IPS-NIHi11 (cell line): ENCODE measurements around the gene ADORA2A.

Source experiments
- DNase-seq: peaks from one replicate; pipeline ENCODE4 v3.0.0; 2012; ENCODE audit warnings: mixed read lengths, low spot score

ADORA2A gene

GRCh38 chr22:24453853-24454252 lies 26.5 kb downstream of the ADORA2A start:
- DNase-seq = no peak

GRCh38 chr22:24455039-24455438 lies 27.6 kb downstream of the ADORA2A start:
- DNase-seq = no peak

- DNase-seq = no peak
Observed at GRCh38 chr22:24455751-24456426, 28.5 kb downstream of the ADORA2A start.

GRCh38 chr22:24457894-24458420 lies 30.6 kb downstream of the ADORA2A start:
- no peak for DNase-seq

- no peak for DNase-seq
Observed at GRCh38 chr22:24459911-24460310, 32.5 kb downstream of the ADORA2A start.

- no peak for DNase-seq
Observed at GRCh38 chr22:24460418-24461089, 33.2 kb downstream of the ADORA2A start.

- DNase-seq = no peak
Observed at GRCh38 chr22:24463071-24463760, 35.8 kb downstream of the ADORA2A start.

- no peak for DNase-seq
Observed at GRCh38 chr22:24465566-24465965, 38.2 kb downstream of the ADORA2A start.

GRCh38 chr22:24465975-24466374 lies 38.6 kb downstream of the ADORA2A start:
- no peak for DNase-seq

- DNase-seq = peak; percentile 59
Observed at GRCh38 chr22:24466716-24467328, 39.4 kb downstream of the ADORA2A start.

- DNase-seq = no peak
Observed at GRCh38 chr22:24467340-24467739, 39.9 kb downstream of the ADORA2A start.

- DNase-seq = no peak
Observed at GRCh38 chr22:24471570-24471969, 44.2 kb downstream of the ADORA2A start.

- no peak for DNase-seq
Observed at GRCh38 chr22:24473284-24473683, 45.9 kb downstream of the ADORA2A start.

- DNase-seq = no peak
Observed at GRCh38 chr22:24474221-24474620, 46.8 kb downstream of the ADORA2A start.

- no peak for DNase-seq
Observed at GRCh38 chr22:24474649-24475255, 47.4 kb downstream of the ADORA2A start.

GRCh38 chr22:24481641-24482040 lies 54.2 kb downstream of the ADORA2A start:
- DNase-seq = no peak

GRCh38 chr22:24482575-24482974 lies 55.2 kb downstream of the ADORA2A start:
- no peak for DNase-seq

- no peak for DNase-seq
Observed at GRCh38 chr22:24482998-24483397, 55.6 kb downstream of the ADORA2A start.

- DNase-seq = no peak
Observed at GRCh38 chr22:24483976-24484545, 56.7 kb downstream of the ADORA2A start.

- no peak for DNase-seq
Observed at GRCh38 chr22:24485170-24485569, 57.8 kb downstream of the ADORA2A start.

- no peak for DNase-seq
Observed at GRCh38 chr22:24485608-24486007, 58.2 kb downstream of the ADORA2A start.

- DNase-seq = no peak
Observed at GRCh38 chr22:24486501-24486921, 59.1 kb downstream of the ADORA2A start.
